K562 (cell line): ENCODE data around the gene CNGA1. TPM values are rescaled to one million over a fixed set of nuclear protein-coding genes. Genes with fewer than 3 reads are reported as not detected.

Experiments
- ARNT ChIP-seq, 2 experiments: fragments of 450-650 bp; IDR thresholded peaks; 2 replicates each; pipeline ENCODE4 v1.6.1; 2016; ENCODE audit warnings: mild to moderate bottlenecking in 1 of 2
- ATF7 ChIP-seq: fragments of 450-650 bp; IDR thresholded peaks from 2 replicates; pipeline ENCODE4 v1.7.1; 2014; ENCODE audit warnings: mild to moderate bottlenecking, moderate library complexity
- CBFA2T2 ChIP-seq: fragments of 450-650 bp; conservative IDR thresholded peaks from 2 replicates; pipeline ENCODE4 v1.6.1; 2017; ENCODE audit warnings: mild to moderate bottlenecking
- CREB1 ChIP-seq, 2 experiments: sonication (generic) in 1 of 2; formaldehyde crosslinking in 1 of 2; IDR thresholded peaks; 2 replicates each; pipeline versions ENCODE4 v1.6.1 to v1.8.0; 2012 to 2022; ENCODE audit warnings: inconsistent platforms in 1 of 2, mild to moderate bottlenecking in 1 of 2, missing genetic modification reagents in 1 of 2, moderate library complexity in 1 of 2
- GATAD2B ChIP-seq: fragments of 450-650 bp; IDR thresholded peaks from 2 replicates; pipeline ENCODE4 v1.6.1; 2017; ENCODE audit warnings: mild to moderate bottlenecking, borderline replicate concordance
- KLF16 ChIP-seq: IDR thresholded peaks from 2 replicates; pipeline ENCODE4 v1.6.1; 2016; ENCODE audit warnings: antibody characterized with exemption
- MTA3 ChIP-seq: fragments of 450-650 bp; formaldehyde crosslinking; IDR thresholded peaks from 2 replicates; pipeline ENCODE4 v1.6.1; 2017; ENCODE audit warnings: mild to moderate bottlenecking, borderline replicate concordance
- NCOA1 ChIP-seq: fragments of 450-650 bp; IDR thresholded peaks from 2 replicates; pipeline ENCODE4 v1.6.1; 2016; ENCODE audit warnings: low read depth
- RBM17 ChIP-seq: fragments of 200-400 bp; formaldehyde crosslinking; IDR thresholded peaks from 2 replicates; pipeline ENCODE4 v1.6.1; 2017; ENCODE audit warnings: low read depth, mild to moderate bottlenecking, low read length, borderline replicate concordance
- SIX5 ChIP-seq, 2 experiments: IDR thresholded peaks; 2 replicates each; pipeline ENCODE4 v1.6.1; 2011; ENCODE audit warnings: low read length in 2 of 2, borderline replicate concordance in 1 of 2, low read depth in 1 of 2, mild to moderate bottlenecking in 1 of 2, moderate library complexity in 1 of 2; ENCODE audit not compliant: insufficient read depth in 1 of 2
- SMAD3 ChIP-seq: fragments of 450-650 bp; formaldehyde crosslinking; conservative IDR thresholded peaks from 2 replicates; pipeline ENCODE4 v1.4.0; 2020; ENCODE audit warnings: mild to moderate bottlenecking
- SMARCB1 ChIP-seq: IDR thresholded peaks from 2 replicates; pipeline ENCODE4 v1.6.1; 2011; ENCODE audit warnings: improper control_type of control experiment, low read depth; ENCODE audit not compliant: insufficient read length
- WHSC1 ChIP-seq: IDR thresholded peaks from one replicate; pipeline ENCODE4 v1.6.1; 2012; ENCODE audit warnings: low read length, control low read depth, inconsistent platforms
- ZNF644 ChIP-seq: fragments of 200-800 bp; sonication (Bioruptor generic); IDR thresholded peaks from 2 replicates; pipeline ENCODE4 v1.6.1; 2016; ENCODE audit warnings: low read depth, missing genetic modification characterization, missing compliant biosample characterization
- polyA plus RNA-seq, 8 experiments: library from polyadenylated mRNA; depleted of rRNA in 4 of 8; stranded (reverse) in 5 of 8; unstranded in 3 of 8; fragments of >200 nt; fragmentation: Nextera tagmentation in 2 of 8; fragmentation: Illumina TruSeq in 1 of 8; extraction: Ambion mirVana in 2 of 8; extraction: Trizol in 1 of 8; gene quantifications; 2 replicates each; pipeline versions ENCODE4 v1.2.1 to v1.2.3, GENCODE V29; 2011 to 2014; ENCODE audit warnings: inconsistent platforms in 1 of 8, missing spikeins in 1 of 8
- total RNA-seq, 7 experiments: library from RNA; depleted of rRNA in 6 of 7; stranded (reverse); fragments of >200 nt in 6 of 7; fragmentation: Illumina TruSeq in 2 of 7; extraction: Trizol in 2 of 7; gene quantifications; 2 replicates each; pipeline versions ENCODE4 v1.2.1 to v1.2.3, GENCODE V29; 2011 to 2021; ENCODE audit warnings: low replicate concordance in 1 of 7
- TF ChIP-seq, protein P1 (sequence below): fragments of 200-800 bp; sonication (Bioruptor generic); IDR thresholded peaks from 2 replicates; pipeline ENCODE4 v1.6.1; 2017; ENCODE audit warnings: missing genetic modification characterization, missing compliant biosample characterization
- TF ChIP-seq, protein P2 (sequence below): fragments of 450-650 bp; IDR thresholded peaks from 2 replicates; pipeline ENCODE4 v1.6.1; 2018; ENCODE audit not compliant: partially characterized antibody
- TF ChIP-seq, protein P3 (sequence below): fragments of 250-450 bp; sonication (Bioruptor Pico); IDR thresholded peaks from 2 replicates; pipeline ENCODE4 v1.5.0; 2020; ENCODE audit warnings: mild to moderate bottlenecking, borderline replicate concordance
- TF ChIP-seq, protein P4 (sequence below): sonication (generic); formaldehyde crosslinking; IDR thresholded peaks from 2 replicates; pipeline ENCODE4 v1.8.0; 2022; ENCODE audit warnings: mild to moderate bottlenecking, missing genetic modification reagents, borderline replicate concordance

Gene CNGA1
- total and polyA plus RNA-seq, 9 of the 15 experiments (the other 6 are each of a cell fraction or from before 2014, with no cell fraction given), result 0.03 to 0.29 (median 0.04) TPM; not detected in 5

DNA sequence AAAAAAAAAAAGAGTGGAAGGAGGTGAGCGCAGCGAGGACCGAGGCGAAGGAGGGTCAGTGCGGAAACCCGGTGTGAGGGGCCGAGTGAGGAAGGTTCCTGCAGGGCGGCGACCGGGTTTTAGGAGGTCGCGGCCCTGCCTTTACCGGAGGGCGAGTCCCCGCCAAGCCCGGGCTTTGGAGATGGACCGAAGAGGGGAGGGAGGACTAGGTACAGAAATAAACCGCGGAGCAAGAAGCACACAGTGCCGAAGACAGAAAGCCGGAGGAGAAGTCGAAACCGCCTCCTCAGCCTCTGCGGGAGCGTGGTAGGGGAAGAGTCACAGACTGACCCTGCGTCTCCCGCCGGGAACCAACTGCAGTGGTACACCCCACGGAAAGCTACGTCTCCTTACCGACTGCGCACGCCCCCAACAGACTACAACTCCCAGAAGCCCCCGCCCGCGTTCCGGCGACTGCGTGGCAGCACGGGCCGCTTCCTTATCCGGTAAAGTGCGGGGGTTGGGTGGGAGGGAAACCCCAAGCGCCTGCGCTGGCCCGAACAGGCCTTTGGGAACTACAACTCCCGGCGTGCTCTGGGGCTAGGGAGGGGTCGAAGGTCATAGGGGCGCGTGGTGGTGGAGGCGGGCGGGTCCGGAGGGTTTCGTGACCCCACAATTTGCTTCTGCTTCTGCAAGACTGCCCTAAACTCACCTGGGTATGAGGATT, 102.1 kb downstream of the CNGA1 start, which contains the start of gene NFXL1 (continued):
- TF ChIP-seq SIX5 (IDR thresholded peaks at IDR 0.05; ENCODE audit: borderline replicate concordance in 1 of 2, insufficient read depth in 1 of 2, low read depth in 1 of 2, low read length in 2 of 2) (peak; percentile 76 to 81; a peak in 3 of 4 replicates), ARNT (IDR thresholded peaks at IDR 0.05) (0 out of 4 replicates have a peak, but pooled peaks of 1 of the 2 experiments have one; percentile 22), ATF7 (peak; percentile 89), KLF16 (no peak), RBM17 (no peak), CREB1 (IDR thresholded peaks at IDR 0.05) (peak; percentile 79), CREB1 (CRISPR knock-in tag; IDR thresholded peaks at IDR 0.05) (peak; percentile 69; the same call in 1 of the 2 replicates), CBFA2T2 (no peak), MTA3 (peak; percentile 58; the same call in 1 of the 2 replicates), NCOA1 (peak; percentile 63; the same call in 1 of the 2 replicates), GATAD2B (no peak), ZNF644 (no peak), WHSC1 (no peak), SMARCB1 (no peak), SMAD3 (CRISPR knock-in tag) (no peak)
- TF ChIP-seq, protein P1, sequence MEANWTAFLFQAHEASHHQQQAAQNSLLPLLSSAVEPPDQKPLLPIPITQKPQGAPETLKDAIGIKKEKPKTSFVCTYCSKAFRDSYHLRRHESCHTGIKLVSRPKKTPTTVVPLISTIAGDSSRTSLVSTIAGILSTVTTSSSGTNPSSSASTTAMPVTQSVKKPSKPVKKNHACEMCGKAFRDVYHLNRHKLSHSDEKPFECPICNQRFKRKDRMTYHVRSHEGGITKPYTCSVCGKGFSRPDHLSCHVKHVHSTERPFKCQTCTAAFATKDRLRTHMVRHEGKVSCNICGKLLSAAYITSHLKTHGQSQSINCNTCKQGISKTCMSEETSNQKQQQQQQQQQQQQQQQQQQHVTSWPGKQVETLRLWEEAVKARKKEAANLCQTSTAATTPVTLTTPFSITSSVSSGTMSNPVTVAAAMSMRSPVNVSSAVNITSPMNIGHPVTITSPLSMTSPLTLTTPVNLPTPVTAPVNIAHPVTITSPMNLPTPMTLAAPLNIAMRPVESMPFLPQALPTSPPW (CRISPR knock-in tag), result peak; percentile 95
- TF ChIP-seq, protein P2, sequence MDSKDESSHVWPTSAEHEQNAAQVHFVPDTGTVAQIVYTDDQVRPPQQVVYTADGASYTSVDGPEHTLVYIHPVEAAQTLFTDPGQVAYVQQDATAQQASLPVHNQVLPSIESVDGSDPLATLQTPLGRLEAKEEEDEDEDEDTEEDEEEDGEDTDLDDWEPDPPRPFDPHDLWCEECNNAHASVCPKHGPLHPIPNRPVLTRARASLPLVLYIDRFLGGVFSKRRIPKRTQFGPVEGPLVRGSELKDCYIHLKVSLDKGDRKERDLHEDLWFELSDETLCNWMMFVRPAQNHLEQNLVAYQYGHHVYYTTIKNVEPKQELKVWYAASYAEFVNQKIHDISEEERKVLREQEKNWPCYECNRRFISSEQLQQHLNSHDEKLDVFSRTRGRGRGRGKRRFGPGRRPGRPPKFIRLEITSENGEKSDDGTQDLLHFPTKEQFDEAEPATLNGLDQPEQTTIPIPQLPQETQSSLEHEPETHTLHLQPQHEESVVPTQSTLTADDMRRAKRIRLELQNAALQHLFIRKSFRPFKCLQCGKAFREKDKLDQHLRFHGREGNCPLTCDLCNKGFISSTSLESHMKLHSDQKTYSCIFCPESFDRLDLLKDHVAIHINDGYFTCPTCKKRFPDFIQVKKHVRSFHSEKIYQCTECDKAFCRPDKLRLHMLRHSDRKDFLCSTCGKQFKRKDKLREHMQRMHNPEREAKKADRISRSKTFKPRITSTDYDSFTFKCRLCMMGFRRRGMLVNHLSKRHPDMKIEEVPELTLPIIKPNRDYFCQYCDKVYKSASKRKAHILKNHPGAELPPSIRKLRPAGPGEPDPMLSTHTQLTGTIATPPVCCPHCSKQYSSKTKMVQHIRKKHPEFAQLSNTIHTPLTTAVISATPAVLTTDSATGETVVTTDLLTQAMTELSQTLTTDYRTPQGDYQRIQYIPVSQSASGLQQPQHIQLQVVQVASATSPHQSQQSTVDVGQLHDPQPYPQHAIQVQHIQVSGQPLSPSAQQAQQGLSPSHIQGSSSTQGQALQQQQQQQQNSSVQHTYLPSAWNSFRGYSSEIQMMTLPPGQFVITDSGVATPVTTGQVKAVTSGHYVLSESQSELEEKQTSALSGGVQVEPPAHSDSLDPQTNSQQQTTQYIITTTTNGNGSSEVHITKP, result peak; percentile 98
- TF ChIP-seq, protein P3, sequence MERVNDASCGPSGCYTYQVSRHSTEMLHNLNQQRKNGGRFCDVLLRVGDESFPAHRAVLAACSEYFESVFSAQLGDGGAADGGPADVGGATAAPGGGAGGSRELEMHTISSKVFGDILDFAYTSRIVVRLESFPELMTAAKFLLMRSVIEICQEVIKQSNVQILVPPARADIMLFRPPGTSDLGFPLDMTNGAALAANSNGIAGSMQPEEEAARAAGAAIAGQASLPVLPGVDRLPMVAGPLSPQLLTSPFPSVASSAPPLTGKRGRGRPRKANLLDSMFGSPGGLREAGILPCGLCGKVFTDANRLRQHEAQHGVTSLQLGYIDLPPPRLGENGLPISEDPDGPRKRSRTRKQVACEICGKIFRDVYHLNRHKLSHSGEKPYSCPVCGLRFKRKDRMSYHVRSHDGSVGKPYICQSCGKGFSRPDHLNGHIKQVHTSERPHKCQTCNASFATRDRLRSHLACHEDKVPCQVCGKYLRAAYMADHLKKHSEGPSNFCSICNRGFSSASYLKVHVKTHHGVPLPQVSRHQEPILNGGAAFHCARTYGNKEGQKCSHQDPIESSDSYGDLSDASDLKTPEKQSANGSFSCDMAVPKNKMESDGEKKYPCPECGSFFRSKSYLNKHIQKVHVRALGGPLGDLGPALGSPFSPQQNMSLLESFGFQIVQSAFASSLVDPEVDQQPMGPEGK (CRISPR knock-in tag), result no peak
- TF ChIP-seq, protein P4, sequence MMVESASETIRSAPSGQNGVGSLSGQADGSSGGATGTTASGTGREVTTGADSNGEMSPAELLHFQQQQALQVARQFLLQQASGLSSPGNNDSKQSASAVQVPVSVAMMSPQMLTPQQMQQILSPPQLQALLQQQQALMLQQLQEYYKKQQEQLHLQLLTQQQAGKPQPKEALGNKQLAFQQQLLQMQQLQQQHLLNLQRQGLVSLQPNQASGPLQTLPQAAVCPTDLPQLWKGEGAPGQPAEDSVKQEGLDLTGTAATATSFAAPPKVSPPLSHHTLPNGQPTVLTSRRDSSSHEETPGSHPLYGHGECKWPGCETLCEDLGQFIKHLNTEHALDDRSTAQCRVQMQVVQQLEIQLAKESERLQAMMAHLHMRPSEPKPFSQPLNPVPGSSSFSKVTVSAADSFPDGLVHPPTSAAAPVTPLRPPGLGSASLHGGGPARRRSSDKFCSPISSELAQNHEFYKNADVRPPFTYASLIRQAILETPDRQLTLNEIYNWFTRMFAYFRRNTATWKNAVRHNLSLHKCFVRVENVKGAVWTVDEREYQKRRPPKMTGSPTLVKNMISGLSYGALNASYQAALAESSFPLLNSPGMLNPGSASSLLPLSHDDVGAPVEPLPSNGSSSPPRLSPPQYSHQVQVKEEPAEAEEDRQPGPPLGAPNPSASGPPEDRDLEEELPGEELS (CRISPR knock-in tag), result 0 out of 2 replicates have a peak, but pooled peaks have one; percentile 18
